OCI-LY1 (cell line): Measurements from ENCODE around the gene RRP1B.

Experiments used
- H2AFZ ChIP-seq: fragments of 200-600 bp; sonication (generic), shearing (Covaris generic); 2 replicates; pipeline ENCODE4 v1.6.0; 2014; ENCODE audit warnings: antibody characterized with exemption, mild to moderate bottlenecking, low read length
- H3F3A ChIP-seq: fragments of 200-600 bp; sonication (generic), shearing (Covaris generic); 2 replicates; pipeline ENCODE4 v1.6.0; 2014; ENCODE audit warnings: mild to moderate bottlenecking, antibody characterized with exemption, low read length, moderate library complexity; ENCODE audit not compliant: insufficient read depth
- H3K27ac ChIP-seq: fragments of 200-600 bp; sonication (generic); 2 replicates; pipeline ENCODE4 v1.5.1; 2014; ENCODE audit warnings: low read length, mixed run types, mild to moderate bottlenecking, low read depth; ENCODE audit not compliant: poor library complexity, severe bottlenecking
- H3K27me3 ChIP-seq: fragments of 200-600 bp; sonication (generic); 2 replicates; pipeline ENCODE4 v1.6.0; 2014; ENCODE audit warnings: antibody characterized with exemption, mild to moderate bottlenecking, low read length, moderate library complexity; ENCODE audit not compliant: insufficient read depth
- H3K36me3 ChIP-seq: fragments of 200-600 bp; sonication (generic); 2 replicates; pipeline ENCODE4 v1.6.1; 2014; ENCODE audit warnings: mild to moderate bottlenecking, antibody characterized with exemption, low read length, moderate library complexity, mixed read lengths; ENCODE audit not compliant: insufficient read depth
- H3K4me1 ChIP-seq: fragments of 200-600 bp; sonication (generic); 2 replicates; pipeline ENCODE4 v1.5.1; 2014; ENCODE audit warnings: mild to moderate bottlenecking, low read length, moderate library complexity; ENCODE audit not compliant: insufficient read depth, severe bottlenecking
- H3K4me2 ChIP-seq: fragments of 200-600 bp; sonication (generic), shearing (Covaris generic); 2 replicates; pipeline ENCODE4 v1.6.1; 2014; ENCODE audit warnings: low read length
- H3K4me3 ChIP-seq: fragments of 200-600 bp; sonication (generic); 2 replicates; pipeline ENCODE4 v1.5.1; 2014; ENCODE audit warnings: low read length, low read depth, mild to moderate bottlenecking, mixed read lengths; ENCODE audit not compliant: poor library complexity, severe bottlenecking
- H3K79me2 ChIP-seq: fragments of 200-600 bp; shearing (Covaris generic); 2 replicates; pipeline ENCODE4 v1.6.1; 2016; ENCODE audit warnings: mixed run types, low read length, mixed read lengths; ENCODE audit not compliant: insufficient read depth
- H3K9ac ChIP-seq: fragments of 200-600 bp; sonication (generic), shearing (Covaris generic); 2 replicates; pipeline ENCODE4 v1.6.1; 2014; ENCODE audit warnings: mild to moderate bottlenecking, low read length, mixed read lengths
- H3K9me2 ChIP-seq: fragments of 200-600 bp; sonication (generic), shearing (Covaris generic); 2 replicates; pipeline ENCODE4 v1.6.1; 2014; ENCODE audit warnings: low read depth, mild to moderate bottlenecking, low read length, mixed read lengths
- H3K9me3 ChIP-seq: fragments of 200-600 bp; shearing (Covaris generic); 2 replicates; pipeline ENCODE4 v1.6.1; 2014; ENCODE audit warnings: low read length, mixed read lengths
- H4K20me1 ChIP-seq: fragments of 200-600 bp; sonication (generic), shearing (Covaris generic); 2 replicates; pipeline ENCODE4 v1.6.0; 2016; ENCODE audit warnings: mild to moderate bottlenecking, low read length; ENCODE audit not compliant: insufficient read depth
- CTCF ChIP-seq: fragments of 200-600 bp; sonication (generic), shearing (Covaris generic); IDR thresholded peaks from 2 replicates; pipeline ENCODE4 v1.5.1; 2017; ENCODE audit warnings: mild to moderate bottlenecking, antibody characterized with exemption, low read length, moderate library complexity, mixed read lengths
- EZH2 ChIP-seq: fragments of 200-600 bp; sonication (generic), shearing (Covaris generic); IDR thresholded peaks from 2 replicates; pipeline ENCODE4 v1.8.0; 2017; ENCODE audit warnings: borderline replicate concordance, mixed run types, mild to moderate bottlenecking, antibody characterized with exemption, low read length, moderate library complexity, mixed read lengths

Gene RRP1B

DNA sequence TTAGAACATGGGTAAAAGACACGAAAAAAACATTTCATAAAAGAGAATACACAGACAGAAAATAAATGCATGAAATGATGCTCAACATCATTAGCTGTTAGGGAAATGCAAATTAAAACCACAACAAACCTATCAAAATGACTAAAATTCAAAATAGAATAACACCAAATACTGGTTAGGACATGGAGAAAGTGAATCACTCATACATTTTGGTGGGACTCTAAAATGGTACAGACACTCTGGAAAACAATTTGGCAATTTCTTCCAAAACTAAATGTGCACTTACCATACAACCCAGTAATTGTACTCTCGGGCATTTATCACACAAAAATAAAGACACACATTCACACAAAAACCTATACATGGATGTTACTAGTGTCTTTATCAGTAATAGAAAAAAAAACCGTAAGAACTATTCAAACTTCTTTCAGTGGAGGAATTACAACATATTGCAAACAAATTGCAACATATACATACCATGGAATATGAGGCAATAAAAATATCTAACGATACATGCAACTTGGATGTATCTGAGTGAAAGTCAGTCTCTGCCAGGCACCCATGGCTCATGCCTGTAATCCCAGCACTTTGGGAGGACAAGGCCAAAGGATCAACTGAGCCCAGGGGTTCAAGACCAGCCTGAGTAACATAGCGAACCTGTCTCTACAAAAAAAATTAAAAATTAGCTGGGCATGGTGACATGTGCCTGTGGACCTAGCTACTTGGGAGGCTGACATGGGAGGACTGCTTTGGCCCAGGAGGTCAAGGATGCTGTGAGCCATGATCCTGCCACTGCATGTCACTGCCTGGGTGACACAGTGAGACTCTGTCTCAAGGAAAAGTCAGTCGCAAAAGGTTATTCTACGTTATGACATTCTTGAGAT, 19.6 kb upstream of the RRP1B start:
- Histone ChIP-seq H3K27ac (no peak overlapping the region), H3K9me2 (no peaks in the 10 kb centered on the region), H3K4me3 (no peak overlapping the region), H3K27me3 (no peaks in the 10 kb centered on the region; the same call in 1 of the 2 replicates), H2AFZ (no peak overlapping the region), H3K9ac (no peak overlapping the region), H3K79me2 (no peaks in the 10 kb centered on the region), H3K4me2 (no peak overlapping the region), H3K36me3 (no peaks in the 10 kb centered on the region), H3K9me3 (no peaks in the 10 kb centered on the region), H3F3A (no peaks in the 10 kb centered on the region), H3K4me1 (no peaks in the 10 kb centered on the region), H4K20me1 (no peaks in the 10 kb centered on the region)
- TF ChIP-seq CTCF (no peak), EZH2 (no peak)

- Histone ChIP-seq H3K4me3 (no peak overlapping the region), H4K20me1 (no peaks in the 10 kb centered on the region), H3K27ac (no peak overlapping the region), H3K9me2 (no peaks in the 10 kb centered on the region), H3K27me3 (no peaks in the 10 kb centered on the region; the same call in 1 of the 2 replicates), H3K79me2 (no peaks in the 10 kb centered on the region), H3K9ac (no peak overlapping the region), H3K4me1 (no peaks in the 10 kb centered on the region), H3K4me2 (no peak overlapping the region), H3K9me3 (no peaks in the 10 kb centered on the region), H3F3A (no peaks in the 10 kb centered on the region), H2AFZ (no peak overlapping the region), H3K36me3 (no peaks in the 10 kb centered on the region)
- TF ChIP-seq CTCF (no peak), EZH2 (no peak)
These were observed 19.0 kb upstream of the RRP1B start for GRCh38 chr21:43640400-43640799.

GRCh38 chr21:43643193-43643592, 16.2 kb upstream of the RRP1B start:
- H4K20me1 ChIP-seq: no peaks in the 10 kb centered on the region

More at GRCh38 chr21:43643193-43643592, 16.2 kb upstream of the RRP1B start:
- H2AFZ ChIP-seq: no peak overlapping the region
- H3K27me3 ChIP-seq: no peaks in the 10 kb centered on the region; the same call in 1 of the 2 replicates
- H3K27ac ChIP-seq: no peak overlapping the region
- H3K79me2 ChIP-seq: no peaks in the 10 kb centered on the region
- TF ChIP-seq CTCF: no peak
- TF ChIP-seq EZH2: no peak
- no peak overlapping the region for H3K9ac ChIP-seq
- H3K4me1 ChIP-seq: no peaks in the 10 kb centered on the region
- H3K4me2 ChIP-seq: no peak overlapping the region
- H3K4me3 ChIP-seq: no peak overlapping the region
- no peaks in the 10 kb centered on the region for H3K9me2 ChIP-seq
- H3K36me3 ChIP-seq: no peaks in the 10 kb centered on the region
- no peaks in the 10 kb centered on the region for H3K9me3 ChIP-seq
- no peaks in the 10 kb centered on the region for H3F3A ChIP-seq
